ENCODE results near the gene STARD3. TPM values are rescaled to one million over a fixed set of nuclear protein-coding genes. Genes with fewer than 3 reads are reported as not detected.

STARD3 gene
- total RNA-seq, 6 donors from 2014 or later = 27.5 to 315 (median 84.1) TPM

DNA sequence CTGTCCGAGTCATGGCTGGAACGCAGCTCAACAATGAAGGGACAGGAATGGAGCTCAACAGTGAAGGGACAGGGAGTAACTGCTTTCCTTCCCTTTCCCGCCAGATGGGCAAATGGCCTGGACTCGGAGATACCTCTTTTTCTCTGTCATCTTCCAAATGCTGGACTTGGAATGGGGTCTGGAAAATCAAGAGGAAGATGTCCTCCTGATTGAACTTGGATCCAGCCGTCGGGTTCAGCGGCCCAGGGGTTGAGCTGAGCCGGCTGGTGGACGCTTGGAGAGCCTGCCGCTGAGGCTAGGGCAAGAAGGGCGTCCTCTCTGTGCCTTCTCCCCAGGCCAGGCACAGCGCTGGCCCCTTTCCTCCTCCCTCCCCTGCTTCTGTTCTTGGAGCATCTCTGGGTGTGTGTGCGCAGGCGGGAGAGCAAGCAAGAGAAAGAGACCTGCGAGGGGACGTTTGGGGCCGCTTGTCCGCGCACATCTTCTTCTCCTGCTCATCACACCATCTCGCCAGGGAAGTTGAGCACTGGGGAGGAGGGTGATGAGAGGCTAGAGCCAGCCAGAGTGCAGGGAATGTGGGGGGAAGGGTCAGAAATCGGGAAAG, 35.8 kb upstream of the STARD3 start:
- TF ChIP-seq EP300 (IDR thresholded peaks at IDR 0.05) (no peak), POLR2AphosphoS5 (IDR thresholded peaks at IDR 0.05) (no peak), POLR2A (IDR thresholded peaks at IDR 0.05) (no peak)
- TF ChIP-seq, protein P1, sequence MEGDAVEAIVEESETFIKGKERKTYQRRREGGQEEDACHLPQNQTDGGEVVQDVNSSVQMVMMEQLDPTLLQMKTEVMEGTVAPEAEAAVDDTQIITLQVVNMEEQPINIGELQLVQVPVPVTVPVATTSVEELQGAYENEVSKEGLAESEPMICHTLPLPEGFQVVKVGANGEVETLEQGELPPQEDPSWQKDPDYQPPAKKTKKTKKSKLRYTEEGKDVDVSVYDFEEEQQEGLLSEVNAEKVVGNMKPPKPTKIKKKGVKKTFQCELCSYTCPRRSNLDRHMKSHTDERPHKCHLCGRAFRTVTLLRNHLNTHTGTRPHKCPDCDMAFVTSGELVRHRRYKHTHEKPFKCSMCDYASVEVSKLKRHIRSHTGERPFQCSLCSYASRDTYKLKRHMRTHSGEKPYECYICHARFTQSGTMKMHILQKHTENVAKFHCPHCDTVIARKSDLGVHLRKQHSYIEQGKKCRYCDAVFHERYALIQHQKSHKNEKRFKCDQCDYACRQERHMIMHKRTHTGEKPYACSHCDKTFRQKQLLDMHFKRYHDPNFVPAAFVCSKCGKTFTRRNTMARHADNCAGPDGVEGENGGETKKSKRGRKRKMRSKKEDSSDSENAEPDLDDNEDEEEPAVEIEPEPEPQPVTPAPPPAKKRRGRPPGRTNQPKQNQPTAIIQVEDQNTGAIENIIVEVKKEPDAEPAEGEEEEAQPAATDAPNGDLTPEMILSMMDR (IDR thresholded peaks at IDR 0.05) = no peak
- H3K27me3 ChIP-seq = peaks cover 3 to 99% (median 62%) of the 10 kb centered on the region in 4 donors
- no peaks in the 10 kb centered on the region for H3K9me3 ChIP-seq
- no peak for ATAC-seq (ENCODE audit: low FRiP score in 2 of 2)
- H3K4me3 ChIP-seq = no peak overlapping the region
- peak in 1 of 2 donors; percentile 42 for DNase-seq
- H3K27ac ChIP-seq = no peak overlapping the region
- WGBS, 2 donors = 13 to 16% methylated on average over 9 to 21 of the region's 21 CpGs
- peaks cover 26 to 48% (median 29%) of the 10 kb centered on the region in 4 donors for H3K4me1 ChIP-seq
- H3K36me3 ChIP-seq = no peaks in the 10 kb centered on the region

DNA sequence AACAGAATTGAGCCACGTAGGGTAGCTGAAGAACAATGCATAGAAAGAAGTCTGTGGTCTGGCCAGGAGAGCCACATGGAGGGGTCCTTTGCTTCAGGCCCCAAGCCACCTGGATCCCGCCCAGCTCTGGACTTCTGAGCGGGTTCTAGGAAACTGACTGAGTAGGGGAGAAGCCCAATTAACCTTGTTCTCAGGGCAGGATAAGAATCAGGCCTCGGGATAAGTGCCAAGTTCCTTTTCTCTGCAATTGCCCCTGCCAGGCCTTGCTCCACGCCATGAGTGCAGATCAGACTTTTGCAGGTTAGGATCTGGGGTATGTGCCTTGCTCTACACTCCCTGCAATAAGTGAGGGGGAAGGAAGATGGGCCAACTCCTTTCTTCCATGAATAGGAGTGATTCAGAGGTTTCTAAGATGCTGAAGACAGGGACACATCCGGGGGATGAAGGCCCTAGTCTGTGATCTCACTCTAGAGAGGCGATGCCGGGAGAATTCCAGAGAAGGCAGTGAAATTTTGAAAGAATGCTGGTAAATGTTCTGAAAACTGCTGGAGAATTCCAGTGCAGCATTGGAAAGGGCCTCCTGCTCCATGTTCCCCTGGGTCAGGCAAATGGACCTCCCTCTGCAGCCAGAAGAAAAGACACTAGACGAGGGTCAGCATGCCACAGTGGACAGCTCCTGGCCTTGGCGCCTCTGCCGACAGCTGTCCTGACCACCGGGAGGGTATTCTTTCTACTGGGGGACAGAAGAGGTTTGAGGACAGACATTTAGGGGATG, 35.0 kb upstream of the STARD3 start:
- H3K27me3 ChIP-seq = peaks cover 3 to 99% (median 65%) of the 10 kb centered on the region in 4 donors
- DNase-seq (no peak), ATAC-seq (ENCODE audit: low FRiP score in 2 of 2) (no peak)
- H3K36me3 ChIP-seq = no peaks in the 10 kb centered on the region
- no peak overlapping the region for H3K27ac ChIP-seq
- 39 to 51% methylated on average over 12 of the region's 12 CpGs for WGBS, 2 donors
- TF ChIP-seq POLR2A (IDR thresholded peaks at IDR 0.05) = no peak
- no peak for TF ChIP-seq POLR2AphosphoS5 (IDR thresholded peaks at IDR 0.05)
- TF ChIP-seq, protein P1 (IDR thresholded peaks at IDR 0.05) = no peak
- TF ChIP-seq EP300 (IDR thresholded peaks at IDR 0.05) = no peak
- peaks cover 35 to 56% (median 37%) of the 10 kb centered on the region in 4 donors for H3K4me1 ChIP-seq
- no peaks in the 10 kb centered on the region for H3K9me3 ChIP-seq
- H3K4me3 ChIP-seq = no peak overlapping the region

DNA sequence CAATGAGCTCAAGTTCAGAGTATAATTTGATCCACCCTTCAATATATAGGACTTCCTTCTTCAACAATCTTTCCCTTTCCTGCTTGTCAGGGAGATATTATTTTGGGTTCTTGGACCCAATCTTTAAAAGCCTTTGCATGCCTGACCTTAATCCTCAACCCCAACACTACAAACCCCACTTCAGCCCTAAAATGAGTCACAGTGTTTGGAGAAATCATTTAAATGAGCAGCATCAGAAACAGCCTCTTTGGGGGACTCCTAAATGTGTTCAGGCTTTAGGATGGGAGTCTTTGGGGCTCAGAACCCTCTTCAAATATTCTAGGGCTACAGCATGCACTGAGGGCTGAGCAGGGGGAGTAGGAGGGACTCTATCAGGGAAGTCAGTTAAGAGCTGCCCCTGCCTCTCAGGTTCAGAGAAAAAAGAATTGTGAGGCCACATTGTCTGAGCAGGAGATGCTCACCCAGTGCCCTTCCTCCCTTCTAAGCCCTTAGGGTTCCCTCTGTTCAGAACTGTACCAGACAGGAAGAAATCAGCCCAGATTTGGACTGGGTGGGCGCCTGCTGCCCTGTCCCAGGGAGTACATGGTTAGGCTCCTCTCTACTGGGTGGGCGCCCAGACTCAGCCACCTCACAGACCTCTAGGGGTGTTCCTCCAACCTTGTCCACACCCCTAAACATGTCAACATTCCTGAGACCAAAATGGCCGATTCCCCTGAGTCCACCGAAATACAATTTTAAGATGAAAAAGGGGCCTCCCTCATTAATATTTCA, 34.2 kb upstream of the STARD3 start:
- peaks cover 39 to 63% (median 42%) of the 10 kb centered on the region in 4 donors for H3K4me1 ChIP-seq
- H3K4me3 ChIP-seq = no peak overlapping the region
- no peak overlapping the region for H3K27ac ChIP-seq
- DNase-seq (no peak), ATAC-seq (ENCODE audit: low FRiP score in 2 of 2) (no peak)
- H3K36me3 ChIP-seq = no peaks in the 10 kb centered on the region
- WGBS, 2 donors = 24 to 45% methylated on average over 3 to 4 of the region's 4 CpGs
- TF ChIP-seq POLR2AphosphoS5 (IDR thresholded peaks at IDR 0.05) (no peak), POLR2A (IDR thresholded peaks at IDR 0.05) (no peak), EP300 (IDR thresholded peaks at IDR 0.05) (no peak)
- TF ChIP-seq, protein P1 (IDR thresholded peaks at IDR 0.05) = no peak
- peaks cover 3 to 99% (median 66%) of the 10 kb centered on the region in 4 donors for H3K27me3 ChIP-seq
- H3K9me3 ChIP-seq = no peaks in the 10 kb centered on the region

DNA sequence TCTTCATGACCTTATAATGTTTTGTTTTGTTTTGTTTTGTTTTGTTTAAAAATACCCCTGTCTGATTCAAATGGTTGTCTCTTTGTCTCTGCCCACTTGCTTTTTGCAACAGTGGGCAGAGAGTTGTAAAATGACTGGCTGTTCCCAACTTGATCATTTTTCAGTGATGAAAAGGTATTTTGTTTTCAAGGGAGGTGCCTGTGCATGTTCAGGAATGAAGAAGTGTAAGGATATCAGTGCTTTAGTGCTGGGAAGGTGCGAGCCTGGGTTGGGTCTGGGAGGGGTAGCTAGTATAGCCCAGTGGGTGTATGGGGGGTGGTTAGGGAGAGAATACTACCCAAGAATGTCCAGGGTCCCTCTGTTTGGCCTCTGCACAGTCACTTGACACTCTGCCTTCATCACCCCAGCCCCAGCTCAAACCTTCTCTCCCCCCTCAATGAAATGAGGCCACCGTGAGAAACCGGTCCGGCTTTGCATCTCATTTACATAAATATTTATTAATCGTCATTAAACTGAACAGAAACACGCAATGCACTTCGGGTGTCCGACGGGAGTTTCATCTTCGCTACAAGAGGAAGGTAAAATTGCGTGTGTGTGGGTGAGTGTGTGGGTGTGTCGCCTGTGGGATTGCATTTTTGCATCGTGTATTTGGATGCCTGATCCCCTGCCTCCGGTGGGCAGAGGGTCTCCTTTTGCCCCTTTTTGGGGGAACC, 33.5 kb upstream of the STARD3 start:
- Histone ChIP-seq H3K4me3 (no peak overlapping the region), H3K36me3 (no peaks in the 10 kb centered on the region), H3K27me3 (peaks cover 3 to 99% (median 67%) of the 10 kb centered on the region in 4 donors), H3K27ac (no peak overlapping the region), H3K4me1 (peaks cover 38 to 57% (median 39%) of the 10 kb centered on the region in 4 donors), H3K9me3 (no peaks in the 10 kb centered on the region)
- no peak for ATAC-seq (ENCODE audit: low FRiP score in 2 of 2)
- 5 to 7% methylated on average over 11 to 14 of the region's 14 CpGs for WGBS, 2 donors
- DNase-seq = no peak
- TF ChIP-seq POLR2A (IDR thresholded peaks at IDR 0.05) (no peak), POLR2AphosphoS5 (IDR thresholded peaks at IDR 0.05) (no peak), EP300 (IDR thresholded peaks at IDR 0.05) (no peak)
- TF ChIP-seq, protein P1 (IDR thresholded peaks at IDR 0.05) = no peak

Measured in upper lobe of left lung (tissue), 6 donors.